GM21786 (cell line): ENCODE results near the gene TCF7.
A peak's percentile ranks its signal among the peaks of the same experiment; 100 is the strongest.

Source experiments
- ATAC-seq: cut with Tn5 transposase; IDR thresholded peaks from one replicate; pipeline ENCODE4 v1.9.1; 2021; ENCODE audit not compliant: unreplicated experiment

TCF7 gene

DNA sequence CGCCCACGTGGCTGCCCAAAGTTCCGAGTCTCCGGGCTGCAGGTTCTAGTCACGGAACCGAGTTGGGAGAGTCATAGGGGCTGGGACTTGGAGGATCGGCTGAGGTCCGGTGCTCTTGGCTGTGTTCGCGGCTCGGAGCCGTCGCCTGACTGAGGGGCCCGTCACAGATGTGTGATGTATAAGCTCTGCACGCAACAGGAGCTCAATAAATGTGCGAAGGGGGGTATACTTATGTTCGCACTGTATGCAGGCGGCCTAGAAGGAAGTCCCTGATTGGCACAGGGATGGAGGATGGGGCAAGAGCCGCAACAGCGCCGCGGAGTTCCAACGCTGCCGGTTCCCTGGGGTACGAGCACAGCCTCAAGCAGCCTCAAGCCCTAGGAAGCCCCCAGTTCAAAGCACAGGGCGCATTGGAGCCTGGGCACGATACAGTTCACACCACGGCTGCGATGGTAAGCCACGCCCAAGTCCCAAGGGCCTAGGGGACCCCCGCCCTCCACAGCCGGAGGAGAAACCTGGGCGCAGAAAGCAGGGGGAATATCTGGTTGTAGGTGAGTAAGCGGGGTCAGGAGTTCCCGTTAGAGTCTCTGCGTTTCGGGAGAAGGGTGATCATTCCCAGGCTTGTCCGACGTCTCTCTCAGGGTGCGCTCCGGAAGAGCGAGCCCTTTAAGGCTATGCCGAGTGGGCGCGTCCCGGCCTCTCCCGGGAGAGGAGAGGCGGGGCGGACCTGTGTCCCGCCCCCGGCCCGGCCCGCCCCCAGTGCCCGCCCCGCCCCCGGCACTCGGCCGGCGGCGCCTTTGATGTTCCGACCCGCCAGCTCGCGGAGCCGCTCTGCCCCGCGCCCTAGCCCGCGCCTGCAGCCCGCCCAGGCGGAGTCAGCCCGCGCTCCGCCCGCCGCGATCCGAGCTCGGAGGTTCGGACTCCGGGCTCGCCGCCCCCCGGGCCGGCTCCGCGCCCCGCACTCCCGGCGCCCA lies at the start of gene TCF7:
Gene TCF7 (plus strand): TSS at position 780 of the 974 bp plus-strand sequence. CDS start 226 bp downstream, outside the sequence.
- ATAC-seq = peak; percentile 76

DNA sequence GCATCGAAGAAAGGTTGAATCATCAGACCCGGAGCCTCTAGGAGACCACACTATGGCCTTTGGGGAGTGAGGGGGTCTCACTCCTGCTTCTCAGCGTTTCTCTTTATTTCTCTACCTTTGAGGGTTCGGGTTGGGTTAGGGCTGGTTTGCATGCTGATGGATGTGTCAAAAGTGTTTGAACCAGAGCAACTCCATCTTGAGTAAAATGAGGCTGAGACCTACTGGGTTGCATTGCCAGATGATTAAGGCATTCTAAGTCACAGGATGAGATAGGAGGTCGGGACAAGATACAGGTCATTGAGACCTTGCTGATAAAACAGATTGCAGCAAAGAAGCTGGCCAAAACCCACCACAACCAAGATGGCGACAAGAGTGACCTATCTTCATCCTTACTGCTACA lies 44.9 kb upstream of the TCF7 start:
- ATAC-seq = no peak

DNA sequence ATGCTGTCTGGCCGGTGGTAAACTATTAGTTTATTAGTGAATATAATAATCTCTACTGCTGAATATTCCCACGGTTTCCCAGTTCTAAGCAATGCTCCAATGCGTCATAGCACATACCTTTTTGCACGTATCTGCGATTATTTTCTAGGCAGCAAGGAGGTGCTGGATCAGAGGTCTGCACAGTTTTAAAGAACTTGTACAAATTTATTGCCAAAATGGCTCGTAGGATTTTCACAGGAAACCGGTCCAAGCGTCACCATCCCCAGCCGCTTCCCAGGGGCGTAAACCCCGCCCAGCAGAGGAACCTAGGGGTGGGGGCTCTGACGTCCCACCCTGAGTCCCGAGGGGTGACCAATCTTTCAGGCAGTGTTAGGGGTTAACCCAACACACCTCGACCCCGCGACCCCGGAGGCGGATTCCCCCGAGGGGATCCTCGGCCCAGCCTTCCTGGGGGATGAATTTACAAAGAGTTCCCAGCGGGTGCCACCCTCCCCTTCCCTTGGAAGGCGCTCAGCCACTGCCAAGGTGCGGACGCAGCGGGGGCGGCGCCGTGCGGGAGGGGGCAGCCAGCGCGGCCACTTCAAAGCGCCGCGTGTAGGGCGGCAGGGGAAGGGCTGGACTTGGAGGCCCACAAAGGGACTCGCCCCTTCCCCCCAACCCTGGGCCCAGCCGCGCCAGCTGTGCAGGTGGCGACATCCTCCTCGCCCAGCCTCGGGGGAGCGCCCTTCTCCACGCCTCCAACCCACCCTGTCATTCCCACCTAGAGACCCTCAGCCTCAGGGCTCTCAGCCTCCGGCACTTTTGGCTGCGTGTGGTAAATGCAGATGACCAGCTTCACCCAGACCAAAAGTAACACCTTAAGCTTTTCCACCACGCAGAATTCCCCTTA lies 43.5 kb upstream of the TCF7 start:
- peak; percentile 54 for ATAC-seq

DNA sequence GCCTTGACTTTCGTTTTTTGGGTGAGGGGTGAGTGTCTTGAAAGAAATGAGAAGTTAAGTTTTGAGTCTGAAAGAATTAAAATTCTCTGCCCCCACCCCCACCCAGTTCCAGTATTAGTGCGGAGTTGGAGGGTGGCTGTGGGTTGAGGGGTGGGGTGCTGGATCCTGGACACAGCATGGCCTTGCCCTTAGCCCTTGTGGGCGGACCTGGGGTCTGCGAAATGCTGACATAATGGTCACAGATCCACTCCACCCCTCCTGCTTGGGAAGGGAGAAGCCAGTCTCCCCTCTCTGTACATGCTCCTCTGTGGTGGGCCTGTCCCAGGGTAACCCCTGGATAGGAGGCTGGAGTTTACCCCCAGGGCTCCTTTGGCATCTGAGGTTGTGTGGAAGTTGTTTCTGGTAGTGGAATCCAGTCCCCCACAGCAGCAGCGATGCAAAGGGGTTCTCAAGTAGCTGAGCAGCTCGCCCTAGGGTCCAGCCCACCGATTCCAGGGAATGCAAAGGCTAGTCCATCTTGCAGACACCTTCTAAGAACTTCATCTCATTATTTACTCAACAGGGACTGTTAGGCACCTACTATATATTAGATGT lies 42.8 kb upstream of the TCF7 start:
- ATAC-seq = no peak

DNA sequence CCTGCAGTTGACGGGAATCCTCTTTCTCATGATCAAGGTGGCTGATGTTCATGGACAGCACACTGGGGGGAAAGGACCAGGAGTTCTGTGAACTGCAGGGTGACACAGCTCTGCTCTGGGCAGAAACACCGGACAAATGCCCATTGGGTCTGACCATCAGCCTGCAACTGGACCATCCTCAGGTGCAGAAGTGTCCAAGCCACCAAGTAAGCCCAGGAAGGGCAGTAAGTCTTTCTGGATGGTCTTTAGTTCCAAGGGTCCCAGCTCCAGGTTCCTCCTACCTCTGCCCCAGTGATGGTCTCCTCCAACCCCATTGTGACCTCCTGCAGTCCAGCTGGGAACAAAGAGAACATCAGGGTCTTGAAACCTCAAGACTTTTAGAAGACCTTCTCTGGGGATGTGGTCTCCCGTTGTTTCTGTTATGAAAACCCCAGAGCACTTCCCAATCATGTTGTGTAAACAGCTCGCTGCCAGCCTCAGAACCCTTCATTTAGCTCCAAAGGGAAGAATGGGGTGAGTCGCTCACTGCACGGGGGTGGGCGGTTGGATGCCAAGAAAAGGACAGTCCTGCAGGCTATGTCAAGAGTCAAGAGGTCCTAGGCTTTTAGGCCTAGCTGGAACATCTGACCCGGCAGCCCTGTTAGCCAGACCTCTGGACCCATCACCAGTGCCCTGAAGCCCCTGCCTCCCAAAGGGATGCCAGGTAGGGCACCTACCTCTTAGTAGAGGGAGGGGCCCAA lies 41.8 kb upstream of the TCF7 start:
- ATAC-seq = no peak

DNA sequence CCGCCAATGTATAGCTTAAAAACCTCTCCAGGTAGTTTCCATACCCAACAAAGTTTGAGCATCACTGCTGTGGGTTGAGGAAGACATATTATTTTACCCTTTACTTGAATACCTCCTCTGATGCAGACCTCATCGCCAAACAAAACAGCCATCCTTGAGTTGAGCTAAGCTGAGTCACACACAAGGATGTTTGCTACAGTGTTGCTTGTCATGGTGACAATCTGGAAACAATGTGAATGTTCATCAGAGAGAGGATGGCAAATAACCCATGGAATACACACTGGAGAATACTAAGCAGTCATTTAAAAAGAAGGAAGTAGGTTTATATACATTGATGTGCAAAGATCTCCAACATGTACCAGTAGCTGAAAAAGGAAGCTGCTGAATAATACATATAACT lies 41.1 kb upstream of the TCF7 start:
- no peak for ATAC-seq

DNA sequence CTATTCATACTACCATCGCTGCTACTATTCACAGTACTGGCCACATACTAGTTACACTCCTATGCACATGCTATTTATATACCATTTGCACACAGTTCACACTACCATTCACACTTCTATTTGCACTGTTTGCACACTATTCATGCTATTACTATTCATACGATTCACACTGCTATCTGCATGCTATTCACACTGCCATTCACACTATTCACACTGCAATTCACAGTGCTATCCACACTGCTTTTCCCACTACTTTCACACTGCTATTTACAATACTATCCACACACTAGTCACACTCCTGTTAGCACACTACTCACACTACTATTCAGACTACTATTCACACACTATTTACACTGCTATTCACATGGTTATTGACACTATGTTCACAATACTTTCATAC lies 39.4 kb upstream of the TCF7 start:
- no peak for ATAC-seq

DNA sequence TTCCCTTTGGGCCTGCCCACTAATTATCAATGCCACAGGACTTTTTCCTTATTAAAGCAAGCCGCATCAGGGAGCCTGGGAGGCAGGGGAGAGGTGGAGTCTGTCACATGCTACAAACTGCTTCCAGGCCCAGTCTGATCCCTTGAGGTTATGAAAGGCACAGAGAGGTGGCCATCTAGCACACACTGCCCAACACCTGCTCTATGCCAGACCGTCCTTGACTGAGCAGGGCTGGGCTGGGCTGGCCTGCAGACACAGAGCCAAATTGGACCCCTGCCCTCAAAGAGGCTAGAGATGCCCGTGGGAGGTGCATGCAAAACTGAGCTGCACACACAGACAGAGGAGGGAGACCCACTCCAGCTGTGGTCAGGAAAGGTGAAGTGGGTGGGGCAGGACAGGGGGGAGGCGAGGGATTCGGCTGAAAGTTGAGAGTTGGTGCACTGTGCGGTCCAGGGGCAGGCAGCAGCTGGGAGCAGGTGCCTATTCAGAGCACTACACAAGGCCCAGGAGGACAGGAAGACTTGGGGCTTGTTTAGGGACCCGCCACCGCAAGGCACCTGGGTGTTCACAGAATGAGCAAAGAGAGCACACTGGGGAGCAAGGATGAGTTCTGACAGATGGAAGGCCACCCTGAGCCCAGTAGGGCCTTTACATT lies 36.4 kb upstream of the TCF7 start:
- ATAC-seq = no peak

DNA sequence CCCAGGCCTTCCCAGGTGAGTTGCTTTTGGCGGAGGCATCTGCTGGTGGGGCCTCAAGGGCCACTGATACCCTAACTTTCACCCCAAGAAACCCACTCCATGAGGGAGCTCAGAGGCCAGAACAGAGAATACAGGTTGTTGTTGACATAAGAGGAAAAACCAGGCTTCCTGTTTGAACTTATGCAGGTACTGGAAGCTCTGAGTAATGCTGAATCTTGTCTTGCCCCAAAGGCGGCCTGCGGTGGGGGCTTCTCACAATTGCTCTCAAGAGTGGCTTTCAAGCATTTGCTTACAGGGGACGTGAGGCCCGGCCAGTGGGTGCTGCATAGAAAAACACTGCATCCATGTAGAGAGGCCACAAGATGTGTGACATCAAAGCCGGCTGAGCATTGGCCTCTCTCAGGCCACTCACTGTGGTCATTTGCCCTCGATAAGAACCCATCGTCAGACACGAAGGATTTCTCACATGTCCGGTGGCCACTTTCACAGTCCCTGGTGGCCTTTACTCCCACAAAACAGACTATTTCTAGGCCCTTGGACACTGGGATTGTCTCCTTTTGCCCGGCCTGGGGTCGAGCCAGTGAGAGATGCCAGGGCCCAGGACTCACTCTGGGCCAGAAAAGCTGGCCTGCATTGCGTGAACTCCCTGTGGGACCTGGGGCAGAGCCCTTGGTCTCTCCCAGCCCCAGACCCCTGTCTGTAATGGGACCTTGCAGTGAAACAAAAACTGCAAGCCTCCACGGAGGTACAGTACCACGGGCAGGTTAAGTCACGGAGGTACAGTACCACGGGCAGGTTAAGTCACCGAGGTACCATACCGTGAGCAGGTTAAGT lies 34.5 kb upstream of the TCF7 start:
- ATAC-seq = no peak

DNA sequence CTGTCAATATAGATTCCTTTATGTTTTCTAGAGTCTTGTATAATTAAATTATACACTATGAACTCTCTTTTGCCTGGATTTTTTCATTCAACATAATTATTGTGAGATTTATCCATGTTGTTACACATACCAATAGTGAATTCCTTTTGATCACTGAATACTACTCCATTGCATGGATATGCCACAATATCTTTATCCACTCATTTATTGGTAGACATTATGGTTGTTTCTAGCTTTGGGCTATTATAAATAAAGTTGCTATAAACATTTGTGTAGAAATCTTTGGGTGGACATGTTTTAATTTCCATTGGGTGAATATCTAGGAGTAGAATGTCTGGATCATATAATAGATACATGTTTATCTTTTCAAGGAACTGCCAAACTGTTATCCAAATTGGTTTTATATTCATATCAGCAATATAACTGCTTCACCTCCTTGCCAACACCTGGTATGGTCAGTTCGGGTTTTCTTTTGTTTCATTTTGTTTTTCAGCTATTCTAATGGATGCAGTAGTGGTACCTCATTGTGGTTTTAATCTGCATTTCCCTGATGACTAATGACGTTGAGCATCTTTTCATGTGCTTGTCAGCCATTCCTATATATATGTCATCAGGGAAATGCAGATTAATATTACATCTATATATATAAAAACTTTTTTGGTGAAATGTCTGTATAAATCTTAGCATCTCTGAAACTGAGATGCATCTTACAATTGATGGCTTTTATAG lies 32.1 kb upstream of the TCF7 start:
- no peak for ATAC-seq

DNA sequence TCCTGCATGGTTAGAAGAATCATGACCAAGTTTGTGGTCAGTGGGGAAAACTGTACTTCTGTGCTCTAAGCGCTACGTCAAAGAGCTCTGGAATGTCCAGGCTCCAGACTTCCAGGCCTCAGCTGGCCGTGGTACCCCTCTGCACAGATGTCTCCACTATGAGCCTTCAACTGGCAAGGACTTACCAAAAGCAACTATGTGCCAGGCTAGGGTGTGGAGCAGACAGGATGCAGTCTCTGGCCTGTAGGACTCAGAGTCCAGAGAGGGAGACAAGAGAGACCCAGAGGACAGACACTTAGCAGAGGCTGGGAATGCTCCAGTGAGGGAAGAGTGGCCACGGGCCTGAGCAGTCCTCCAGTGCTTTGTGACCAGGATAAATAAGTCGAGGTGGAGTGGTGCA lies 31.0 kb upstream of the TCF7 start:
- no peak for ATAC-seq

DNA sequence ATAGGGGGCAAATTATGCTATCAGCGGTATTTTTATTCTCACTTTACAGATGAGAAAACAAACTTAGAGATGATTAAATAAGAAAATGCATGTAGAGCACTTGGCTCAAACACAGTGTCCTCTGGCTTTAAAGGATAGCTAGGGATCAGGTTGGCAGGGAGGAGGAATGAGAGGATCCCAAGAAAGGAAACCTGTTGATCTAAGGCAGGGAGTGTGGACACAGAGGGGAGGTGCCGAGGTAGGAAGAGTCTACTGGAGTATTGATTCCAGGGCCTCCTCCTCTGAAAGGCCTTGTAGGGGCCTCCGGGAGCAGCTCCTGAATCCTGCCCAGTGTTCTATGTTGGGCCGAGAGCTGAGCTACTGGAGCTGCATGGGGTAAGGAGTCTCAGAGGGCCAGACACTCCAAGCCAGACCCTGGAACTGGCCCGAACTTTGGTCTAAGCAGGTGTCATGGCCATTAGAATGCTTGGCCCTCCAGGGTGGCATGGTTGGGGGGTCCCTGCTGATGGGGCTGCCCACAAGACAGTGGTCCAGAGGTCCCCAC lies 30.4 kb upstream of the TCF7 start:
- ATAC-seq = no peak

DNA sequence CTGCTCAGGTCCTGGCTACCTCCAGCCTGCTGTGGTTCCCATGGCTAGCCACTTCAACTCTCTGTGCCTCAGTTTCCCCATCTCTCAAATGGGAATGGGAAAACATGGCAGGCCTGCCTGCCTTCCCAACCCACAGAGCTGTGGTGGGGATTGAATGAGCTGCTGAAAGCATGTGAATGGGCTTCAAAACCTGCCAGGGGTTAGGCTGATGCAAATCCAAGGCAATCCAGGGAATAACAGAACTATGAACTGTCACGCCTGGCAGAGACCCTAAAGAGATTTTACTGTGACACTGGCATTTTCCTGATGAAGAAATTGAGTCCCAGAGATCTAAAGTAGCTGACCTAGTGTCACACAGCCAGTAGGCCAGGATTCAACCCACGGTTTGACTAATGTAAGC lies 29.9 kb upstream of the TCF7 start:
- no peak for ATAC-seq

DNA sequence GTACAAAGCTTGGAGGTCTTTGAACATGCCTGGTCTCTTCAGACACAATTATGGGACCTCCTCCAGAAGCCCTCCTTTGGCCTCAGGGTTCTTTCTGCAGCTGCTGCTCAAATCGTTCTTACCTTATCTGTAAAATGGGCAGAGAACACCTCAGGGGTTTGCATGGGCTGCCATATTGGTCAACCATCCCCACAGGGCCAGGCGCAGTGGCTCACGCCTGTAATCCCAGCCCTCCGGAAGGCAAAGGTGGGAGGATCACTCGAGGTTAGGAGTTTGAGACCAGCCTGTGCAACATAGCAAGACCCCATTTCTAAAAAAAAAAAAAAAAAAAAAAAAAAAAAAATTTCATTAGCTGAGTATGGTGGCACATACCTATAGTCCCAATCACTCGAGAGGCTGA lies 29.1 kb upstream of the TCF7 start:
- ATAC-seq = no peak

DNA sequence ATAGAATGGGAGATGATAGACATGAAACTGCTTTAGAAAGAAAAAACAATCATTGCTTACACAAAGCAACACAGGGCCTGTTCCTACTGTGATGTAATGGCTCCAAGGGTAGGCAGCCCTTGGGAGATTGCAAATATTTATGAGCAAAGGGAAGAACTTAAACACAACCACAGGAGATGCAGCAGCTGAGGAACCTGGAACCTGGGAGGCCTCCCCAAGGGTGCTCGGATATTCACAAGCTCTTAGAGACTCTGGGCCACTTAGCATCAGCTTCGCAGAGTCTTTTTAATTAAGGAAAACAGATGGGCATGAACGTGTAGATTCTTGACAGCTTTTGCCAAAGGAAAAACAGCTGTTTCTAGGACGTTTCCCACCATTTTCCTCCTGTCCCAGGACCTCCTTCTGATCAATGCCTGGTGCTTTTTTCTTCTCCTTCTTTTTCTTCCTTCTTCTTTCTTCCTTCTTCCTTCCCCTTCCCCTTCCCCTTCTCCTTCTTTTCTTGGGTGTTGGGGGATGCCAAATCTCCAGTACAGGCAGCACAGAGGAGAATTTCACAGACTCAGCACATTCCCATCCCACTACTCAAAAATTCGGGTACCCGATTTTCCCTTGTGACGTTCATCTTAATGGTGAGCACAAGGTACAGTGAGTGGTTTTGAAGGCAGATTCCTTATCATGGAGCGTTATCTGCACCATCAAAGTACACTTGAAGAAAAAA lies 28.1 kb upstream of the TCF7 start:
- ATAC-seq = no peak

DNA sequence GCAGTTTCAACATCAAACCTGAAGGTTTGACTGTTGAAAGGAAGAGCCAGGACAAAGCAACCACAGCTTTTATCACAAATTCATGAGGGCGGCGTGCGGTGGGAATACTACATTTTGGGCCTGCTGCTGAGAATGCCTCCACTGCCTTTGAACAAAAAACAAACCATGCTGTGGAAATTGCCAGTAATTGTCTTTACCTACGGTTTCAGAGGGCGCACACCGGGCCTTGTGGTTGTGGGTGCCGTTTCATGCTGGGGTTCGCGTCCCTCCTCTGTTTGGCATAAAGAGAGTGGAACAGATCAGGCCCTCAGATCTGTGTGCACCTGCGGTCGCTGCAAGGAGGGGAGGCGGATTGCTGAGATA lies 27.6 kb upstream of the TCF7 start:
- no peak for ATAC-seq

DNA sequence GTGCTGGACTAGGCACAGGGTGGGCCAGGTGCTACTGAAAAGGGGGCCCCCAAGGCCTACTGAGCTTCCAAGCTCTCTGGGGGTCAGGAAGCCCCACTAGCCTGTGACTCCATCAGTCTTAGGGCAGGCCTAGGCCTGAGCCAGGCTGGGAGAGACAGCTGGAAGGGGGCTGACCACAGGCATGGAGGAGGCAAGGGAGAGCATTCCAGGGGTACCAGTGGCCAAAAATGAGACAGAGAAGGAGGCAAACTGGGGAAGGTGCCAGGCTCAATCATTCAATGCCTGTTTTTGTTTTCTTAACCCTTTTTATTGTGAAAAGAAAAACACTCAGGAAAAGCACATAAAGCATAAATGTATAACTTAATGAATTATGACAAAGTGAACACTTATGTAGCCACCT lies 26.2 kb upstream of the TCF7 start:
- ATAC-seq = no peak

DNA sequence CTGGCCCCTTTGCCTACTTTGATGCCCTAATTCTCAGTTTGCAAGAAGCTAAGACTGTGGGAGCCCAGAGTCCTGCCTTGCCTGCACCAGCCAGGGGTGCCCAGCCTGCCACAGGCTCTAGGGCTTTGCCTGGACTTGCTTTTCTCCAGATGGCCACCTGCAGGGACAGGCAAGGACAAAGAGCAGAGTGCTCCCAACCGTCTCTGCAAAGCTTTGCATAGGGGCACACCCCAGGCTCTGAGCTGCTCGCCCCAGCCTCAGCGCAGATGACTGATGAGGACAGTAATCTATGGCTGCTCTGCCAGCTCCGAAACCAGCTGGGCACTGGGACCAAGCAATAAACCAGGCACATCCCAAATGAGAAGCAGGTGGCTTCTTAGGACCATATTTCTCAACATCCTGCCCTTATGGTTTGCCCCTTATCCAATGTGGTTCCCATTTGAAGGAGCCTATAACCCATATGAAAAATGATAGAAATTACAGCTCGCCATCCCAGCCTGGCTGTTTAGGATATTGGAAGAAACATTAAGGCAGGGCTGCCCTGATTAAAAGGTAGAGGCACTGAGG lies 25.4 kb upstream of the TCF7 start:
- ATAC-seq = no peak
